DMS53 (cell line): ENCODE data around the gene UNC5B.
A peak's percentile ranks its signal among the peaks of the same experiment; 100 is the strongest.

ENCODE experiments used
- DNase-seq: peaks from one replicate; lab custom pipeline; 2025; lab: John Stamatoyannopoulos, UW

The UNC5B gene

DNA sequence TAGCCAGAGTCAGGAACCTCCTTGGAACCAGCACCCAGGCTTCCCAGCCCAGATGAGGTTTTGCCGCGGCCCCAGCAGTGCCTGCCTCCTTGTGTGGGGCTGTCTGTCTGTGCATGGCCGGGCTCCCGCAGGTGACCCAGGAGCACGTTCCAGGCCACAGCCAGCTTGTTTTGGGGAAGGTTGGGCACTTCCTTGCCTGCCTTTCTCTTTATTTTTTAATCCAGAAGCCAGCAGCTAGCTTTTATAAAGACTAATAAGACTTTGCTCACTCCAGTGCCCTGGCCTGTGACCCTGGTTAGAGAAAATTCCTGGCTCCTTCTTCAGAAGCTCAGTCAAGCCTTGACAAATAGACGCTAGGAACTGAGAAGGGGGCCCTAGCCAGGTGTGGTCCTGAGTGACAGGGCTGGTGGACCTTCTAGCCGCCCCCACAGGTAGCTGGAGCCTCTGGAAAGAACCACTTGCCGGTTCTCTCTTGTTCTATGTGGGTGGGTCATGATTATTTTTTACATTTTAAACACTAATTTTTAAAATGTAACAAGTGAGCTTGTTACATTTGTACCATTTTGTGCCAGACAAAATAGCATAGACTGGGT lies 107.5 kb downstream of the UNC5B start:
- DNase-seq, result no peak

DNA sequence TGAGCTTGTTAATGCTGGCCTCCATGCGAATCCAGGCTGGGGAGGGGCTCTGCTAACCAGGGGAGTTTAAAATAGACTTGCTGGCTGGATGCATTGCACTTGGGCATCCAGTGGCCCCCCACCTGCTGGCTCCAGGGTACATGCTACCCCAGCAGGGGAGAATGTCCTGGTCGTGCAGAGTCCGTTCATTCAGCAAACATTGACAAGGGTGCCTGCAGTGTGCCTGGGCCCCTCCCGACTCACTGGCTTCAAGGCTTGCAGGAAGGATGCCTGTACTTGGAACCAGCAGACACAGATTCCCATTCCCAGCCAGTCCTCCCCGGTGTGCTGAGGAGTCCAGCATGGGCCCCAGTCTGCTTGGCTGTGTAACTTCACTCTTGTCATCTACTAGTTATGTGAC lies 108.2 kb downstream of the UNC5B start:
- no peak for DNase-seq

DNA sequence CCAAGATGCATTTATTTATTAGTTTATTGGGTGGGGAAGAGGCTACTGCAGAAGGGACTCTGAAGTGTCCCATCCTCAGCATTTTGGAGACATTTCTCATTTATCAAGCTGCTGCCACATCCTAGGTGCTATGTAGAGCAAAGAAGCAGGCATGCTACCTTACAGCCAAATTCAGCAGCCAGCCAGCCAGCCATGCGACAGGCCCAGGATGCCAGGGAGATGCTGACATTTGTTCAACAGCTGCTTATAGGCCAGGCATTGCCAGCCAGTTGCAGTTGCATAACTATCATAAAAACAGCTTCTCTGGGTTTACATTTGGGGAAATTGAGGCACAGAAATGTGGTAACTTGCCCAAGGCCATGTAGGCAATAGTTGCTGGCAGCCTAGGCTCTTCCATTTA lies 109.0 kb downstream of the UNC5B start:
- DNase-seq, result no peak

DNA sequence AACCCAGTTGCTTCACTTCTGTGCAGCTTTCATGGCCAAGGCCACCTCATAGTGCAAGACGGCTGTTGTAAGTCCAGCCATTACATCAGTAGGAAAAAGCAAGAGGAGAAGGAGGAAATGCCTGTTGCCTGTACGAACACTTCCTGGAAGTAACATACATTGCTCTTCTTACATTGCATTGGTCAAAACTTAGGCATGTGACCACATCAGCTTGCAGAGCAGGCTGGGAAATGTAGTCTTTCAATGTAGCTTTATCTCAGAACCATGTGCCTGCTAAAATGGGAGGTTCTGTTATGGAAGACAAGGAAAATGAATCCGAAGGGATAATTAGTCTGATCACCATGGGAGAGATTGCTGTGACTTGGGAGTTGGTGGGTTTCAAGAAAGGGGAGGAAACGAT lies 111.0 kb downstream of the UNC5B start:
- peak; percentile 44 for DNase-seq

DNA sequence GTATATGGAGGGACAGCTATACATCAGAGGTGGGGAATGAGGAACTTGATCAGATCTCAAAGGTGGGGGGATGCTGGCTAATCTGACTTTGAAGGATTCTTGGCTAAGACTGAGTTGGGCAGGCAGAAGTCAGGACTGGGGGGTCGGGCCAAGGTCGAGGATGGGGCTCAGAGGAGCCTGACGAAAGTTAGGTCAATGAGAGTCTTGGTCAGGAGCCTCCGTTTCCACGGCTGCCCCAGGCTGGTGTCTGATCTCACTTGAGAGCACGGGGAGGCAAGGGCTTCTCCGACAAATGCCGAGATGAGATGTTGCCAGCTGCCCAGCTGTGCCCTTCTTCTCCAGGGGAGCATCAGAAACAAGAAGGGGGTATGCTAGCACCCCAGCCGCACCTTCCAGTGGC lies 112.4 kb downstream of the UNC5B start:
- no peak for DNase-seq

DNA sequence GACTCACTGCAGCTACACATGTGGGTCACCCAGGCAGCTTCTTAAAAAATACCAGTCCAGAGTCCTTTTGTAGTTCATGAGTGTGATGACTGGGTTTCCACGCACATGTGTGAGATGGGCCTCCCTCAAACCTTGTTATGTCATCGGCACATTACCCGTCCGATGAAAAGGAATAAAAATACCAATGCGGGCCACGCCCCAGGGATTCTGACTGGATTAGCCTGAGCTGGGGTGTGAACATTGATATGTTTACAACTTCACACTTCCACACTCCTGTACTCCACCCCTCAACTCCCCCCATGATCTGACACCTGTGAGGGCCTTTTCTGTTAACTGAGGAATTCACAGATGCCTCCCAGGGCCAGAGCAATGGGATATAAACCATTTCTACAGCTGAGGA lies 112.9 kb downstream of the UNC5B start:
- no peak for DNase-seq

DNA sequence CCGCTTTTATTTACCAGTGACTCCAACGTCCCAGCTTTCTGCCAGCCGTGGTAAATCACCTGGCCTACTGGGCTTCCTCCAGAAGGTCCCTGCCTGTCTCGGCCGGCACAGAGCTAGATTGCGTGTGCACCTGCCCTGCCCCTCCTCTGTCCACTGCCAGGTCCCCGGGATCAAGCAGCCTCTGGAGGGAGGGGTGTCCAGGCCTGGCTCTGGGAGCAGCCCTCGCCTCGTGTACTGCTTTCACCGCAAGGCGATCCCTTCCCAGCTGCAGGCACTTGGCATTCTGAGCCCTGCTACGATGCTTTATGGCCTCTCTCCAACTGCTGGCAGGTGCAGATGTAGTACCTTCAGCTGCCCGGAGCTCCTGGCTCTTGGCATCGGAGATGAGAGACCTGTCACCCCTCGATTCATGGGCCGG lies 114.1 kb downstream of the UNC5B start:
- peak; percentile 97 for DNase-seq

DNA sequence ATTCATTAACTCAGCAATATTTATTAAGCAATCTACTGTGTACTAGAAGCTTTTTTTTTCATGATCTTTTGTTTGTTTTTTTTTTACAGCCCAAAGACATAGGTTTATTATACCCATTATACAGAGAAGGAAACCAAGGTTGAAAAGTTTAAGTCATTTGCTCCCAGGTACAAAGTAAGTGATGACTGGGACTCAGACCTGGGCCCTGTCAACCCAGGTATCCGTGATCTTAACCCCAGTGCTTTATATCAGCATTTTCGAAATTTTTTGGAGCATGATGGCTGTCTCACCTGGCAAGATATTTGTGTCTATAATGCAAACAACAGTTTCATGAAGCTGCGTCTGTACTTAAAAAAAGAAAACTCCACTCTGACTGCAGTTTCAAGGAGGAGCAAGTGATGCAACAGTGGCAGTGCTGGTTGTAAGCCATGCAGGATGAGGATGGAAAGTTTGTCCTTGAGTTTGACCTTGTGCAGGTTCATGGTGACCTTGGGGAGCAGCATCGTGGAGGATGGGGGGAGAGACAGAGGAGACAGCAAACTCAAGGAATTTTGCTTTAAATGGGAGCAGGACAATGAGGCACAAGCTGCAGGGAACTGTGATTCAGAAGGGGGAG lies 118.5 kb downstream of the UNC5B start:
- no peak for DNase-seq

DNA sequence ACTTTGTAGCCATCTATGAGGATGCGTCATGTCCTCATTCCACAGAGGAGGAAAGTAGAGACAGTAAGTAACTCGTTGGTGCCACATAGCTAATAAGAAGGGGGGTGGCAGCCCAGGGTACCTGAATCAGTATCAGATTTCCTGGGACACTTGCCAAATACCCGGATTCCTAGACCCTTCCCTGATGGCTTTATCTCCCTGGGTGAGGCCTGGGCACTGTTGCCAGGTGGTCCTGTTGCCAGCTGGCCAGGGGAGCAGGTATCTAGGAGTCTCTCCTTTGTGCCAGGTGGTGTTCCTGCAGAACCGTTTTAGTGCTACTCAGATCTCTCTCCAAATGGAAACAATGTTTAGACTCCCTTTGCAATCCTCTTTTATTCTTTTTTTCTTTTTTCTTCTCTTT lies 119.4 kb downstream of the UNC5B start:
- DNase-seq, result no peak

DNA sequence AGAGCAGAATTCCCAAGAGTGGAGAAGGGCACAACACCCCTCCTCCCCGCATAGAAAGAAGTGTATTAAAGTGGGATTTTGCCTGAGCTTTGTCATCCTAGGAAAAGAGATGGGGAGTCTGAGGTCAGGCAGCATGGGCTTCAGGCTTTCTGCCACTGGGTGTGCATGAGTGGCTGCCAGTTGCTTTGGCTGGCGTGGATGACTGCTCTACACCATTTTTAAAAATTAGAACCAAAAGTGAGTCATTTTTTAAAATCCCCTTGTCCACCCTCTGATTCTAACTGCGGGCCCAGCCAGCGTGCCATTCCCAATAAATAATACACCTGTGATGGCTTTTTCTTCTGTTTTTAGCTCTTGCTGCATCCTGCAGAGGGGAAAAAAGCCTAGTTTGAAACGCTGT lies 120.1 kb downstream of the UNC5B start:
- no peak for DNase-seq

DNA sequence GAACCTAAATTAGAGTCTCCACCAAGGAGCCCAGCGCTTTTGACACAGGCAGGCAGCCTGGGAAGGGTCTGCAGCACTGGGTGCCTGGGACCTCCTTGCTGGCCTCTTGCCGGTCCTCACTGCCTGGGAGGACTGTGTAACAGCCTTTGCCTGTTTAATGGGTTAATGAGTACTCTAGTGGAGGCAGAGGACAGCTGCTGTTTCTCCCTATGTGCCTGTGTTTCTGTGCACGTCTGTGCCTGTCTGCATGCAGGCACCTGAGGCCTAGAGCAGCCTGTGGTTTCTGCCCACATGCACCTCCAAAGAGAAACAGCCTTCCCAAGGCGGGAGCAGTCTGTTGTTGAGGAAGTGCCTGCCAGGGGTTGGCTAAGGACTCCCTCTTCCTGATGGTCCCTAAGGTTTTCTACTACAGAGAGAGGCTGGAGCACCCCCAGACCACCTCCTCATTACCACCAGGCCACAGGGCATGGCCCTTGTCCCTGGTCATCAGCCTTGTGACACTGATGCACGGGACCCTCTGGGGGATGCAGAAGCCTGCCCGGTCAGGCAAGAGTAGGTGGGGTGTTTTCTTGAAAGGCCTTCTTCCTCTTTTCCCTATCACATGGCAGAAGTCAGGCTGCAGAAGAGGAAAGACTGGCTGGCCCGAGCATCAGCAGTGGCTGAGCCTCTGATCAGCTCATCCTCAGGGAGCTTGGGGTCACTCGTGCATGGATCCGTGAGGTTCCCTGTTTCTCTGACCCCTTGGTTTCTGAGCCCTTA lies 120.9 kb downstream of the UNC5B start:
- peak; percentile 73 for DNase-seq

DNA sequence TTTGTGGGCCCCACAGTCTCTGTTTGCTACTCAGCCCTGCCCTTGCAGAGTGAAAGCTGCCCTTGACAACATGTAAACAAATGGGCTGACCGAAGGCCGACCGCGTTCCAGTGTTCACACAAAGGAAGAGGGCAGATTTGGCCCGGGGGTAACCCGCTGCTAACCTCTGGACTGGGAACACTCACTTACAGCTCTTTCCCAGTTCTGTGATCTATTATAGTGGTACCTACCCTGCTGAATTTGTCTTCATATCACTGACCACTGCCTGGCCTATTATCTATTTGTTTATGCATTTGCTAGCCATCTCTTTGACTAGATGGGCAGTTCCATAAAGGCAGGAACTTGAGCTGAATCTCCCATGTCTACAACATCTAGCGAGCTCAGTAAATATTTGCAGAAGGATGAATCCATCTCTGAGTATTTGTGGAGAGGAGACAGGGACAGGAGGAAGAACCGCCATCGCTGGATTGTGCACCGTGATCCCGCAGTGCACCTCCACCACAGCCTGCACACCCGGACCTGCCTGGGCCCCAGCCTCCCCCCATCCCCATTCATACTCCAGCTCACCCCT lies 121.9 kb downstream of the UNC5B start:
- DNase-seq, result peak; percentile 95

DNA sequence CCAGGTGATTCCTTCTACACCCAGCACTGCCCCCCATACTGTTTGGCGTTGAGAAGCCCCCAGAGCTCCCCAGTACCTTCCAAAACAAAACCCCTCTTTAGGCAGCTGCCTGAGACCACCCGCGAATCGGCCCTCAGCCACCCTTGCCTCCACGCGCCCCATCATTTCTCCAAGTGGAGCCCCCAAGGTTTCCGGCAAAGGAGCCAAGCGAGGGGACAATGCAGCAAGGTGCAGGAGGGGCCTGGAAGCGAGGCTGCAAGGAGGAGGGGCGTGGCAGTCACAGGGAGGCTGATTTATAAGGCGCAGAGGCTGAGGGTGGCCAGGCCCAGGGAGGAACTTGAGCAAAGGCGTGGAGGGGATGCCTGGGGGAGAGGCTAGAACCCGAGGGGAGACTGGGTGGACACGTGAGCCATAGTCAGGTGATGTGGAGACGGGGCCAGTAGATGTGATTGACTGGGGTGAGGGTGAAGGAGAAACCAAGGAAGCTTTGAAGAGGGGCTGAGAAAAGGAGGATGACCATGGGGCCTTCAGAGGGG lies 122.9 kb downstream of the UNC5B start:
- no peak for DNase-seq

DNA sequence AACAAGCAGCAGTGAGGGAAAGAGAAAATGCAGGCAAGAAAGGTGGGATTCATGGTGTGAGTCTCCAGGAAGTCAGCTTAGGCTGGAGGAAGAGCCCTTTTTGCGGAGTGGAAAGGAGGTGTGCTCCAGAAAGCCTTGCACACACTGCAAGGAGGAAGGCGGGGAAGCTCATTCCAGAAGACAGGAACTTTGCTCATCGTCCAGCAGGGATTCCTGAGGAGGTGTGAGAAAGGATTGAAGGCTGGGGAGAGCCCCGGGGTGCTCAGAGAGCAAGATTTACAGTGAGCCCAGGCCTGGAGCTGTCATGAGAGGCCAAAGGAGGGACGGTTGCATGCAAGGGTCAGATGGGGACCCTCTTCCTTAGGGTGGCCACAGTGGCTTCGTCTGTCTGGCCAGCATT lies 124.3 kb downstream of the UNC5B start:
- no peak for DNase-seq

DNA sequence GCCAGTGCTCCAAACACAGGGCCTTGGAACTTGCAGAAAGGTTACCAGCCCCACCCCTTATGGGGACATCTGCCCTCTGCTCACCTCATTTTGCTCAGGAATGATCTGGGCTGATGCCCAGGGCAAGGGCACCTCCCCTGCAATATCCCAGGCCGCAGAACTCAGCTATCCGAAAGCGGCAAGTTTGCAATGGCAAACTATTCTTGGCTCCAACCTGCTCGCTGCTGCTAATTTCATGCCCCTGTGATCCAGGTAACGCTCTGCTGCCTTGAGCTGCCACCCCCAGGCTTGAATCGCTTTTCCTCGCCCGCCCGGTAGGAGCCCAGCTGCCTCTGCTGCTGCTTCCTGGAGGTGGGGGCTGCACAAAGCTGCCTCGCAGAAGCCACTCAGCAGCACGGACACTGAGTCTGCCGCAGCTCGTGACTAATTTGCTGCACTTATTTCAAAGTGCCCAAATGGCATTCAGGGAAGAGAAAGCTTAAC lies 124.9 kb downstream of the UNC5B start:
- DNase-seq, result no peak

DNA sequence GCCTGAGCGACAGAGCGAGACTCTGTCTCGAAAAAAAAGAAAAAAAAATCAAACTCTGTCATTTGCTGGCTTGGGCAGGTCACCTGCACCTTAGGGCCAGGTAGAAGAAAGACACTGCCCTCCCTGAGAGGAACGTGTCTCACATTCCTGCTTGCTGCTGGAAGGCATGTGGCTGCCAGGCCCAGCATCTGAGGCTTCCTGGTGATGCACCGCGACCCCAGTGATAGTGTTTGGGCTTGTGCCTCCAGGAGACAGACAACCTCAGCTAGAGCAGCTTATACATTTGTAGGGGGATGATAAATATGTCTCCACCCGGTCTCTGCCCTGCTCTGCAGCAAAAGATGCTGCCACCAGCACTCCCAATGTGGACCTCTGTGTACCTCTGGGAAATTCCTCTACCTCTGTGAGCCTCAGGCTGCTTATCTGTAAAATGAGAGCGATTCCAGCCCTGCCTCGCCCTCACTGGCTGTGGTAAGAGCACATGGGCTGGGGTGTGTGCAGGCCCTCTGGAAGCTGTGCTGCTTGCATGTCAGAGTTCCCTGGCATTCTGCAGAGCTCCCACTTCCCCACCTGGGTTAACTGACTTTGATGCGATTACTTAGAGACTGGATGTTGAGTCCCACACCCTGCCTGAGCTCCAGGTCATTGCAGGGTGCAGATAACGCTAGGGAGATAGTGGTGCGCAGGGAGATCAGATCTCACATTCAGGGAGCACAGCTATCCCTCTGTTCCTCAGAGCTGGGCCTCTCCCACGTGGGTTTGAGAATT lies 126.5 kb downstream of the UNC5B start:
- DNase-seq, result peak; percentile 37

DNA sequence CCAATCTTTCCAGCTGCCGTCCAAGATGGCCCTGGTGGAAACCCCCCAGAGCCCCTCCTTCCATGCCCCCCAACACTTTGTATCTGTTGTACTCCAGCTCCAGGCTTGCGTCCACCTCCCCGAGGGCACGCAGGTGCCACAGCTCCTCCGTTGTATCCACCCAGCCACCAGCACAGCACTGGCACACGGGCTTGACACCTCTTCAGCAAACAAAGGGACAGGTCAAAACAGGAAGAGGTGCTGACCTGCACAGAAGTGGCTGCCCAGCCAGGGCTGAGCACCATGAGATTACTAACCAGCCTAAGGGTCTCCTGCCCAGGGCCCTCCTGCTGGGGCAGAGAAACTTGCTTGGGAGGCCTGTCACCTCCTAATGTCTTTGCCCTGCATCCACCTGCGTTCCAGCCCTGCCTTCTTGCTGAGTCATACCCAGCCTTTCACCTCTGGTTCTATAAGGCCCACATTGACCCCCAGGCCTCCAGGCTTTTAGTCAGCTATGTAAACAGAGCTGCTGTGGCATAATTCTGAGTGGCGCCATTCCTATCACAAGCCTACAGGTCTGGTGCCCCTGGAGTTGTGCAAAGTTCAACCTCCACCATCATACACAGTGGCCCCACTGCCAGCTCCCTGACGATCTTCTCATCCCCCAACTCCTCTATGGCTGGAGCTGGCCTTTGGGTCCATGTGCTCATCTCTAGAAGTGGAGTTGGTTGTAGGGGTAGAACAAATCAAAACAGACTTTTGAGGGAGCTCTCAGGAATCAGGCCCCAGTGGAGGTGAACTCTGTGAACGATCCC lies 127.6 kb downstream of the UNC5B start:
- DNase-seq, result peak; percentile 92

DNA sequence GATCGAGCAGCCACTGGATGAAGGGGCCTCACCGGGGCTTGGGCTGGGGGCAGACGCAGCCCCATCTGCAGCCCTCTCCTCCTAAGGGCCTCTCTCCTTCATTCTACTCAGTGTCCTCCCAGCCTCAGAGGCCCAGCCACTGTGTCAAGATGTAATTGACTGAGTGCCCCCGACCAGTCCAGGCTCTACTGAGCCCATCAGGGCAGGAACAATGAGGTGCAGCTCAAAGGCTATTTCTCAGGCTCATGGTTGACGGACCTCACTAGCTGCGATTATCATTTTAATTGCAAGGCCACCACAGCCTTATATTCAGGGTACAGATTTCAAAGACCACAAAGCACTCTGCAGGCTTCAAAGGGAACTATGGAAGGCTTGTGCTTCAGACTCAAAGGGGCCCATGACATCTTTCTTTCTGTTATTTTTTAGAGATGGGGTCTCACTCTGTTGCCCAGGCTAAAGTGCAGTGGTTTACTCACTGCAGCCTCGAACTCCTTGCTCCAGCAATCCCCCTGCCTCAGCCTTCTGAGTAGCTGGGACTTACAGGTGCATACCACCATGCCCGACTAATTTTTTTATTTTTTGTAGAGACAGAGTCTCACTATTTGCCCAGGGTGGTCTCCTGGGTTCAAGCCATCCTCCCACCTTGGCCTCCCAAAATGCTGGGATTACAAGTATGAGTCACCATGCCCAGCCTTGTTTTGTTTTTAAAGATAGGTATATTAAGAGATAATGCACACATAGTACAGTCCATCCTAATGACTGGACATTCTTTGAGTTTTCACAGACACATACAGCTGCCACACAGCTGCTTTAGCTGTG lies 130.4 kb downstream of the UNC5B start:
- no peak for DNase-seq

DNA sequence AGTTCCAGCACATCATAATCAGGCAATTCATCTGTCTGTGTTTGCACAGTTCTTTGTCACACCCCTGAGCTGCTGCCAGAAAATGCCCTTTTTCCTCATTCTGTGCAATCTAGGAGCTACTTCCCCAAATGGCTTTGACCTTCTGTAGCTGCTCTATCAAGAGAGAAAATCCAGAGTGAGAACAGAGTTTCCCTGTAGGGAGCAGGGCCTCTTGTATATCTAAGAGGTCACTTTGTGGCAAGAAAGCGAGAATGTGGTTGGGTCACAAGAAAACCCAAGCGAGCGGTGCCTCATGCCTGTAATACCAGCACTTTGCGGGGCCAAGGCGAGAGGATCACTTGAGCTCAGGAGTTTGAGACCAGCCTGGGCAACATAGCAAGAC lies 131.0 kb downstream of the UNC5B start:
- peak; percentile 53 for DNase-seq
